ENCODE measurements around the gene SAAL1. TPM values are rescaled to one million over a fixed set of nuclear protein-coding genes. Genes with fewer than 3 reads are reported as not detected.
"Not testable (repeated sequence)": the region's sequence is repeated elsewhere in the genome, so short reads cannot be mapped to it uniquely, and the experiment has no call there.

SAAL1 gene
- polyA plus RNA-seq, 1 donor from 2014 or later, result 66.2 TPM

DNA sequence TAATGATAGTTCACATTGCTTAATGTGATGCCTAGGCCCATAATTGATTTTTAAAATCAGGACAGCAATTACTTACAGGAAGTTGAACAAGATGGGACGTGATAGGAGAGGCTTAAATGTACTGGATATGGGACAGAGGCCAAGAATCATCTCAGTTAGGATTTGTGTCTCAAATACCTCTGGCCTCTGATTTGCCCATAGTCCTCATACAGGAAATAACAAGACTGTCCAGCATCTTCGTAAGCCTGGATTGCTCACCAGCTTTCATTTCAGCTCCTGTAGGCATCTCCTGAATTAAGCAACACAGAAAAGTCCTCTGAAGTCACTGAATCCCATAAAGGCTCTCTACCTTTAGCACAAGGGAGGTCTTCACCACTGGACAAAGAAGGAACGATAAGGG is 26.5 kb upstream of the SAAL1 start, which contains the start of gene MRGPRX3:
Gene MRGPRX3 (plus strand): TSS at position 231 of the 400 bp plus-strand sequence. CDS start 4,632 bp downstream, outside the sequence.
- Histone ChIP-seq H3K27me3 (ENCODE audit: insufficient read depth, low read depth, low read length) (no peaks in the 10 kb centered on the region), H3K9me2 (ENCODE audit: insufficient read depth, low read length) (no peaks in the 10 kb centered on the region), H3K9me3 (ENCODE audit: low read length) (no peaks in the 10 kb centered on the region), H3K4me2 (ENCODE audit: low read length) (no peak within 1 kb of the TSS), H3F3A (ENCODE audit: insufficient read depth, low read length, poor library complexity, severe bottlenecking) (no peaks in the 10 kb centered on the region), H3K36me3 (ENCODE audit: insufficient read depth, low read length) (no peaks in the 10 kb centered on the region), H3K27ac (ENCODE audit: low read length) (no peak within 1 kb of the TSS), H3K79me2 (replicated peaks; ENCODE audit: insufficient read depth, low read length) (no peaks in the 10 kb centered on the region), H3K4me3 (ENCODE audit: low read length) (no peak within 1 kb of the TSS), H2AFZ (ENCODE audit: low read depth, low read length) (no peak within 1 kb of the TSS), H3K9ac (ENCODE audit: low read length) (no peak within 1 kb of the TSS), H4K20me1 (ENCODE audit: insufficient read depth) (no peaks in the 10 kb centered on the region)
- TF ChIP-seq POLR2AphosphoS5 (IDR thresholded peaks at IDR 0.05) (no peak), SMC3 (conservative IDR thresholded peaks at IDR 0.05; ENCODE audit: poor library complexity) (no peak), MXI1 (conservative IDR thresholded peaks at IDR 0.05; ENCODE audit: poor library complexity, severe bottlenecking) (no peak), RAD21 (conservative IDR thresholded peaks at IDR 0.05) (no peak), EP300 (conservative IDR thresholded peaks at IDR 0.05; ENCODE audit: poor library complexity, severe bottlenecking) (no peak), TAF1 (IDR thresholded peaks at IDR 0.05; ENCODE audit: low read depth) (no peak), EZH2 (IDR thresholded peaks at IDR 0.05; ENCODE audit: borderline replicate concordance, insufficient read depth, low read length, poor library complexity, severe bottlenecking) (no peak)
- TF ChIP-seq, protein P1, sequence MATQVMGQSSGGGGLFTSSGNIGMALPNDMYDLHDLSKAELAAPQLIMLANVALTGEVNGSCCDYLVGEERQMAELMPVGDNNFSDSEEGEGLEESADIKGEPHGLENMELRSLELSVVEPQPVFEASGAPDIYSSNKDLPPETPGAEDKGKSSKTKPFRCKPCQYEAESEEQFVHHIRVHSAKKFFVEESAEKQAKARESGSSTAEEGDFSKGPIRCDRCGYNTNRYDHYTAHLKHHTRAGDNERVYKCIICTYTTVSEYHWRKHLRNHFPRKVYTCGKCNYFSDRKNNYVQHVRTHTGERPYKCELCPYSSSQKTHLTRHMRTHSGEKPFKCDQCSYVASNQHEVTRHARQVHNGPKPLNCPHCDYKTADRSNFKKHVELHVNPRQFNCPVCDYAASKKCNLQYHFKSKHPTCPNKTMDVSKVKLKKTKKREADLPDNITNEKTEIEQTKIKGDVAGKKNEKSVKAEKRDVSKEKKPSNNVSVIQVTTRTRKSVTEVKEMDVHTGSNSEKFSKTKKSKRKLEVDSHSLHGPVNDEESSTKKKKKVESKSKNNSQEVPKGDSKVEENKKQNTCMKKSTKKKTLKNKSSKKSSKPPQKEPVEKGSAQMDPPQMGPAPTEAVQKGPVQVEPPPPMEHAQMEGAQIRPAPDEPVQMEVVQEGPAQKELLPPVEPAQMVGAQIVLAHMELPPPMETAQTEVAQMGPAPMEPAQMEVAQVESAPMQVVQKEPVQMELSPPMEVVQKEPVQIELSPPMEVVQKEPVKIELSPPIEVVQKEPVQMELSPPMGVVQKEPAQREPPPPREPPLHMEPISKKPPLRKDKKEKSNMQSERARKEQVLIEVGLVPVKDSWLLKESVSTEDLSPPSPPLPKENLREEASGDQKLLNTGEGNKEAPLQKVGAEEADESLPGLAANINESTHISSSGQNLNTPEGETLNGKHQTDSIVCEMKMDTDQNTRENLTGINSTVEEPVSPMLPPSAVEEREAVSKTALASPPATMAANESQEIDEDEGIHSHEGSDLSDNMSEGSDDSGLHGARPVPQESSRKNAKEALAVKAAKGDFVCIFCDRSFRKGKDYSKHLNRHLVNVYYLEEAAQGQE (IDR thresholded peaks at IDR 0.05; ENCODE audit: borderline replicate concordance), result no peak
- TF ChIP-seq, protein P2, sequence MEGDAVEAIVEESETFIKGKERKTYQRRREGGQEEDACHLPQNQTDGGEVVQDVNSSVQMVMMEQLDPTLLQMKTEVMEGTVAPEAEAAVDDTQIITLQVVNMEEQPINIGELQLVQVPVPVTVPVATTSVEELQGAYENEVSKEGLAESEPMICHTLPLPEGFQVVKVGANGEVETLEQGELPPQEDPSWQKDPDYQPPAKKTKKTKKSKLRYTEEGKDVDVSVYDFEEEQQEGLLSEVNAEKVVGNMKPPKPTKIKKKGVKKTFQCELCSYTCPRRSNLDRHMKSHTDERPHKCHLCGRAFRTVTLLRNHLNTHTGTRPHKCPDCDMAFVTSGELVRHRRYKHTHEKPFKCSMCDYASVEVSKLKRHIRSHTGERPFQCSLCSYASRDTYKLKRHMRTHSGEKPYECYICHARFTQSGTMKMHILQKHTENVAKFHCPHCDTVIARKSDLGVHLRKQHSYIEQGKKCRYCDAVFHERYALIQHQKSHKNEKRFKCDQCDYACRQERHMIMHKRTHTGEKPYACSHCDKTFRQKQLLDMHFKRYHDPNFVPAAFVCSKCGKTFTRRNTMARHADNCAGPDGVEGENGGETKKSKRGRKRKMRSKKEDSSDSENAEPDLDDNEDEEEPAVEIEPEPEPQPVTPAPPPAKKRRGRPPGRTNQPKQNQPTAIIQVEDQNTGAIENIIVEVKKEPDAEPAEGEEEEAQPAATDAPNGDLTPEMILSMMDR (IDR thresholded peaks at IDR 0.05; ENCODE audit: poor library complexity, severe bottlenecking), result no peak

DNA sequence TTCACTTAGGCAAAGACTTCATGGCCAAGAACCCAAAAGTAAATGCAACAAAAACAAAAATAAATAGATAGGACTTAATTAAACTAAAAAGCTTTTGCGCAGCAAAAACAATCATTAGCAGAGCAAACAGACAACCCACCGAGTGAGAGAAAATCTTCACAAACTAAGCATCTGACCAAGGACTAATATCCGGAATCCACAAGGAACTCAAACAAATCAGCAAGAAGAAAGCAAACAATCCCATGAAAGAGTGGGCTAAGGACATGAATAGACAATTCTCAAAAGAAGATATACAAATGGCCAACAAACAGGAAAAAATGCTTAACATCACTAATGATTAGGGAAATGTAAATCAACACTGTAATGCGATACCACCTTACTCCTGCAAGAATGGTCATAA is 25.2 kb upstream of the SAAL1 start:
- not testable (repeated sequence) for H4K20me1 ChIP-seq (ENCODE audit: insufficient read depth); H3K79me2 ChIP-seq (replicated peaks; ENCODE audit: insufficient read depth, low read length); H3K27me3 ChIP-seq (ENCODE audit: insufficient read depth, low read depth, low read length); H2AFZ ChIP-seq (ENCODE audit: low read depth, low read length); H3K9me2 ChIP-seq (ENCODE audit: insufficient read depth, low read length); H3K36me3 ChIP-seq (ENCODE audit: insufficient read depth, low read length); H3K9ac ChIP-seq (ENCODE audit: low read length); H3K9me3 ChIP-seq (ENCODE audit: low read length); H3K4me2 ChIP-seq (ENCODE audit: low read length); H3F3A ChIP-seq (ENCODE audit: insufficient read depth, low read length, poor library complexity, severe bottlenecking); H3K27ac ChIP-seq (ENCODE audit: low read length); H3K4me3 ChIP-seq (ENCODE audit: low read length)

DNA sequence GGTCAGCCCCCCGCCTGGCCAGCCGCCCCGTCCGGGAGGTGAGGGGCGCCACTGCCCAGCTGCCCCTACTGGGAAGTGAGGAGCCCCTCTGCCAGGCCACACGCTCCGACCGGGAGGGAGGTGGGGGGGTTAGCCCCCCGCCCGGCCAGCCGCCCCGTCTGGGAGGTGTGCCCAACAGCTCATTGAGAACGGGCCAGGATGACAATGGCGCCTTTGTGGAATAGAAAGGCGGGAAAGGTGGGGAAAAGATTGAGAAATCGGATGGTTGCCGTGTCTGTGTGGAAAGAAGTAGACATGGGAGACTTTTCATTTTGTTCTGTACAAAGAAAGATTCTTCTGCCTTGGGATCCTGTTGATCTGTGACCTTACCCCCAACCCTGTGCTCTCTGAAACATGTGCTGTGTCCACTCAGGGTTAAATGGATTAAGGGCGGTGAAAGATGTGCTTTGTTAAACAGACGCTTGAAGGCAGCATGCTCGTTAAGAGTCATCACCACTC is 15.5 kb upstream of the SAAL1 start:
- not testable (repeated sequence) for H3K79me2 ChIP-seq (replicated peaks; ENCODE audit: insufficient read depth, low read length); H3K9me2 ChIP-seq (ENCODE audit: insufficient read depth, low read length); H3K36me3 ChIP-seq (ENCODE audit: insufficient read depth, low read length); H2AFZ ChIP-seq (ENCODE audit: low read depth, low read length); H3K27me3 ChIP-seq (ENCODE audit: insufficient read depth, low read depth, low read length); H3K4me2 ChIP-seq (ENCODE audit: low read length); H3K9me3 ChIP-seq (ENCODE audit: low read length); H3F3A ChIP-seq (ENCODE audit: insufficient read depth, low read length, poor library complexity, severe bottlenecking); H4K20me1 ChIP-seq (ENCODE audit: insufficient read depth); H3K27ac ChIP-seq (ENCODE audit: low read length); H3K9ac ChIP-seq (ENCODE audit: low read length); H3K4me3 ChIP-seq (ENCODE audit: low read length)
